Spleen (tissue), 7 donors: ENCODE measurements around the gene UQCR11.

Experiments
- CTCF ChIP-seq, 11 experiments: fragments of 200-600 bp in 7 of 11; fragments of 450-650 bp in 4 of 11; sonication (generic) in 4 of 11; IDR thresholded peaks in 8 of 11; conservative IDR thresholded peaks in 3 of 11; 1 replicate in 7 of 11; 2 replicates in 4 of 11; pipeline versions ENCODE4 v1.4.0 to v1.8.0; 2016 to 2021; ENCODE audit warnings: antibody characterized with exemption in 11 of 11, inconsistent platforms in 4 of 11, mild to moderate bottlenecking in 1 of 11
- POLR2A ChIP-seq, 3 donors: fragments of 450-650 bp; IDR thresholded peaks; one replicate each; pipeline ENCODE4 v1.5.1; 2017; ENCODE audit warnings: antibody characterized with exemption in 3 of 3, mild to moderate bottlenecking in 1 of 3
- POLR2AphosphoS5 ChIP-seq, 3 donors: sonication (generic); formaldehyde crosslinking; IDR thresholded peaks; one replicate each; pipeline ENCODE4 v1.5.1; 2017; ENCODE audit warnings: antibody characterized with exemption in 3 of 3
- donor health status: DM: no; HTN: no; CAD: no; lungs with moderate emphysema.
- donor health status: DM: no; HTN: no; CAD: no.
- donor health status: DM: no; HTN: no; CAD: no.

GRCh38 chr19:1612114-1613086 lies 7.1 kb upstream of the UQCR11 start:
- TF ChIP-seq POLR2A (IDR thresholded peaks at IDR 0.05) (no peak), CTCF (IDR thresholded peaks at IDR 0.05 in 8 of 11, conservative IDR thresholded peaks at IDR 0.05 in 3 of 11) (no peak), POLR2AphosphoS5 (IDR thresholded peaks at IDR 0.05) (peak in 1 of 3 donors; percentile 46)
